Tibial nerve (tissue), 4 donors: ENCODE data around the gene SFI1. TPM values are rescaled to one million over a fixed set of nuclear protein-coding genes. Genes with fewer than 3 reads are reported as not detected.

Experiments used
- DNase-seq, 2 donors: peaks; one replicate each; pipeline ENCODE4 v3.0.0-alpha.2; 2019; ENCODE audit warnings: low spot score in 2 of 2
- H3K27ac ChIP-seq, 4 donors: fragments of 200-600 bp; sonication (generic) in 3 of 4; one replicate each; pipeline ENCODE4 v1.5.1; 2017 to 2019; ENCODE audit warnings: mild to moderate bottlenecking in 1 of 4
- H3K27me3 ChIP-seq, 2 donors: fragments of 200-600 bp; sonication (generic) in 1 of 2; one replicate each; pipeline versions ENCODE4 v1.5.1 to v1.6.0; 2017 to 2019
- H3K36me3 ChIP-seq, 3 donors: fragments of 200-600 bp; sonication (generic); one replicate each; pipeline ENCODE4 v1.5.1; 2018 to 2019
- H3K4me1 ChIP-seq, 4 donors: fragments of 200-600 bp; sonication (generic) in 3 of 4; one replicate each; pipeline ENCODE4 v1.5.1; 2017 to 2019
- H3K4me3 ChIP-seq, 4 donors: fragments of 200-600 bp; sonication (generic) in 3 of 4; one replicate each; pipeline ENCODE4 v1.5.1; 2017 to 2019; ENCODE audit warnings: mild to moderate bottlenecking in 1 of 4, moderate library complexity in 1 of 4
- H3K9me3 ChIP-seq, 4 donors: fragments of 200-600 bp; sonication (generic) in 3 of 4; one replicate each; pipeline ENCODE4 v1.5.1; 2017 to 2019
- EP300 ChIP-seq, 2 donors: sonication (generic); formaldehyde crosslinking; IDR thresholded peaks; one replicate each; pipeline ENCODE4 v1.6.1; 2017; ENCODE audit warnings: antibody characterized with exemption in 2 of 2, mild to moderate bottlenecking in 1 of 2
- POLR2A ChIP-seq, 2 donors: fragments of 450-650 bp; IDR thresholded peaks; one replicate each; pipeline ENCODE4 v1.6.1; 2017; ENCODE audit warnings: antibody characterized with exemption in 2 of 2, mild to moderate bottlenecking in 2 of 2, moderate library complexity in 2 of 2
- WGBS, 2 donors: methylation state at CpG; one replicate each; pipeline ENCODE4 v1.1.5; 2018; 5-methylcytosine and 5-hydroxymethylcytosine counted together
- total RNA-seq, 4 donors: library from RNA; depleted of rRNA; stranded (reverse); fragments of >200 nt; gene quantifications; one replicate each; pipeline ENCODE4 v1.1.0, GENCODE V29; 2016
- TF ChIP-seq, protein P1 (sequence below), 5 experiments: fragments of 200-600 bp in 3 of 5; fragments of 450-650 bp in 2 of 5; sonication (generic) in 3 of 5; IDR thresholded peaks; one replicate each; pipeline ENCODE4 v1.5.1; 2016 to 2019; ENCODE audit warnings: antibody characterized with exemption in 5 of 5, mild to moderate bottlenecking in 3 of 5, moderate library complexity in 2 of 5

The SFI1 gene
- total RNA-seq, 4 donors from 2014 or later = 30.4 to 66.9 (median 49.5) TPM

- no peak for DNase-seq
- peaks cover 0 to 89% (median 10%) of the 10 kb centered on the region in 3 donors for H3K36me3 ChIP-seq
- H3K27ac ChIP-seq = no peak overlapping the region
- H3K27me3 ChIP-seq = no peaks in the 10 kb centered on the region
- H3K4me3 ChIP-seq = no peak overlapping the region
- 94 to 97% methylated on average over 9 of the region's 9 CpGs for WGBS, 2 donors
- TF ChIP-seq, protein P1, sequence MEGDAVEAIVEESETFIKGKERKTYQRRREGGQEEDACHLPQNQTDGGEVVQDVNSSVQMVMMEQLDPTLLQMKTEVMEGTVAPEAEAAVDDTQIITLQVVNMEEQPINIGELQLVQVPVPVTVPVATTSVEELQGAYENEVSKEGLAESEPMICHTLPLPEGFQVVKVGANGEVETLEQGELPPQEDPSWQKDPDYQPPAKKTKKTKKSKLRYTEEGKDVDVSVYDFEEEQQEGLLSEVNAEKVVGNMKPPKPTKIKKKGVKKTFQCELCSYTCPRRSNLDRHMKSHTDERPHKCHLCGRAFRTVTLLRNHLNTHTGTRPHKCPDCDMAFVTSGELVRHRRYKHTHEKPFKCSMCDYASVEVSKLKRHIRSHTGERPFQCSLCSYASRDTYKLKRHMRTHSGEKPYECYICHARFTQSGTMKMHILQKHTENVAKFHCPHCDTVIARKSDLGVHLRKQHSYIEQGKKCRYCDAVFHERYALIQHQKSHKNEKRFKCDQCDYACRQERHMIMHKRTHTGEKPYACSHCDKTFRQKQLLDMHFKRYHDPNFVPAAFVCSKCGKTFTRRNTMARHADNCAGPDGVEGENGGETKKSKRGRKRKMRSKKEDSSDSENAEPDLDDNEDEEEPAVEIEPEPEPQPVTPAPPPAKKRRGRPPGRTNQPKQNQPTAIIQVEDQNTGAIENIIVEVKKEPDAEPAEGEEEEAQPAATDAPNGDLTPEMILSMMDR (IDR thresholded peaks at IDR 0.05) = no peak
- TF ChIP-seq EP300 (IDR thresholded peaks at IDR 0.05) = no peak
- TF ChIP-seq POLR2A (IDR thresholded peaks at IDR 0.05) = no peak
- no peaks in the 10 kb centered on the region for H3K9me3 ChIP-seq
- H3K4me1 ChIP-seq = no peaks in the 10 kb centered on the region
Measured at GRCh38 chr22:31605851-31606585, 109.7 kb downstream of the SFI1 start.

- Histone ChIP-seq H3K4me3 (no peak overlapping the region), H3K4me1 (no peaks in the 10 kb centered on the region), H3K9me3 (no peaks in the 10 kb centered on the region), H3K36me3 (peaks cover 0 to 87% (median 9%) of the 10 kb centered on the region in 3 donors), H3K27ac (no peak overlapping the region), H3K27me3 (no peaks in the 10 kb centered on the region)
- TF ChIP-seq POLR2A (IDR thresholded peaks at IDR 0.05) (no peak), EP300 (IDR thresholded peaks at IDR 0.05) (no peak)
- TF ChIP-seq, protein P1 (IDR thresholded peaks at IDR 0.05) = no peak
- DNase-seq = no peak
- WGBS, 2 donors = 93 to 96% methylated on average over 7 of the region's 7 CpGs
Measured at GRCh38 chr22:31607696-31608095, 111.4 kb downstream of the SFI1 start.

DNA sequence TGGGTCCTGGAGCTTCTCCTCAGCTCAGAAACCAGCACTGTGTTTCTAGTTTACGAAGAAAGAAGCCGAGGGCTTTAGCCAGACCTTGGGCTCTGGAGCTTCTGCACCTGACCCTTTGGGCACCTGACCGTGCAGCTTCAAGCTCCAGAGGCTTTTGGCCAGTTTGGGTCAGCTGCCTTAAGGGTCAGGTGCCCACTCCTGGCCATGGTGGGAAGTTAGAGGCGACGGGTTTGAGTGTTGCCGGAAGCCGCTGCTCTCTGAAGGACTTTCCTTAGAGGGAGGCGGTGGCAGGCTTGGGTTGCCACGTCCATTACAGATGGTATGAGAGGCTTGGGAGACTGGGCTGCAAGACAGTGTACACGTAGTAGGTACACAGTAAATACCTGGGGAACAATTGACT lies 113.4 kb downstream of the SFI1 start:
- no peaks in the 10 kb centered on the region for H3K9me3 ChIP-seq
- WGBS, 2 donors = 95 to 97% methylated on average over 10 of the region's 10 CpGs
- peaks cover 0 to 6% (median 2%) of the 10 kb centered on the region in 4 donors for H3K4me1 ChIP-seq
- H3K27me3 ChIP-seq = no peaks in the 10 kb centered on the region
- DNase-seq = no peak
- no peak overlapping the region for H3K27ac ChIP-seq
- TF ChIP-seq, protein P1 (IDR thresholded peaks at IDR 0.05) = no peak
- H3K4me3 ChIP-seq = no peak overlapping the region
- peaks cover 0 to 75% (median 4%) of the 10 kb centered on the region in 3 donors for H3K36me3 ChIP-seq

DNA sequence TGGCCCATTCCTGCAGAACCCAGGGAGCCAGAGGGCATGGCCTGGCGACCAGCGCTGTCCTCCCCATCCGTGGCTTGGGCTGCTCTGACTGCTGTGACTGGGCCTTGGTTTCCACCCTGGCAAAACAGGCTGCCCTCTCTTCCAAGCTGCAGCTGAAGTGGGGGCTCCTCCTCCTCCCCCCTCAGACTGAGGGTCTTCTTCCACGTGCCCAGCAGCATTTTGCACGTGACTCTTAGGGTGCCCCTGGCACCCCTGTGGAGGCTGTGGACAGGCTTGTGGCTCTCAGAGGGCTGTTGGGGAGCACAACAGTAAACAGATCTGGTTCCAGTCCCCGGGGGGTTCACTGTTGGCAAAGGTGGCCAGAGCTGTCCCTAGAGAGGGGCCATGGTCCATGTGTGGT lies 114.3 kb downstream of the SFI1 start:
- no peak for DNase-seq
- Histone ChIP-seq H3K9me3 (no peaks in the 10 kb centered on the region), H3K4me1 (peaks cover 0 to 15% (median 2%) of the 10 kb centered on the region in 4 donors), H3K4me3 (no peak overlapping the region), H3K36me3 (peaks cover 0 to 66% (median 4%) of the 10 kb centered on the region in 3 donors), H3K27ac (no peak overlapping the region), H3K27me3 (no peaks in the 10 kb centered on the region)
- WGBS, 2 donors = 72 to 87% methylated on average over 4 to 6 of the region's 6 CpGs
- TF ChIP-seq, protein P1 (IDR thresholded peaks at IDR 0.05) = no peak
- TF ChIP-seq EP300 (IDR thresholded peaks at IDR 0.05) (no peak), POLR2A (IDR thresholded peaks at IDR 0.05) (no peak)

- no peak overlapping the region for H3K27ac ChIP-seq
- peaks cover 0 to 62% (median 4%) of the 10 kb centered on the region in 3 donors for H3K36me3 ChIP-seq
- TF ChIP-seq, protein P1 (IDR thresholded peaks at IDR 0.05) = no peak
- TF ChIP-seq EP300 (IDR thresholded peaks at IDR 0.05) (no peak), POLR2A (IDR thresholded peaks at IDR 0.05) (no peak)
- DNase-seq = no peak
- no peaks in the 10 kb centered on the region for H3K27me3 ChIP-seq
- no peaks in the 10 kb centered on the region for H3K9me3 ChIP-seq
- peaks cover 0 to 21% (median 5%) of the 10 kb centered on the region in 4 donors for H3K4me1 ChIP-seq
- H3K4me3 ChIP-seq = no peak overlapping the region
- 64 to 84% methylated on average over 12 to 16 of the region's 16 CpGs for WGBS, 2 donors
Measured at GRCh38 chr22:31611061-31611760, 114.9 kb downstream of the SFI1 start.
